ENCODE data around the gene ANGEL2. TPM values are rescaled to one million over a fixed set of nuclear protein-coding genes. Genes with fewer than 3 reads are reported as not detected.

The ANGEL2 gene
- total and polyA plus RNA-seq, 2 of the 13 experiments (the other 11 are each of a cell fraction or from before 2014, with no cell fraction given) = 12.3 to 25.4 TPM

GRCh38 chr1:212951947-212952640, 63.6 kb downstream of the ANGEL2 start:
- POLR2A ChIA-PET = no interaction called here
- DNase-seq (ENCODE audit: low spot score) (no peak), ATAC-seq (no peak), FAIRE-seq (no peak)
- Histone ChIP-seq H3K9me3 (ENCODE audit: low read length) (no peaks in the 10 kb centered on the region), H3K79me2 (ENCODE audit: insufficient read depth, low read length) (no peaks in the 10 kb centered on the region), H3K36me3 (replicated peaks in 1 of 2; ENCODE audit: control insufficient read depth in 1 of 2, insufficient read depth in 2 of 2, low read length in 2 of 2) (no peaks in the 10 kb centered on the region), H3K27me3 (ENCODE audit: control insufficient read depth in 1 of 2, insufficient read depth in 2 of 2, low read length in 2 of 2) (no peaks in the 10 kb centered on the region), H3K4me3 (replicated peaks in 1 of 3; ENCODE audit: insufficient read depth in 1 of 3, low read depth in 2 of 3, low read length in 3 of 3) (no peak overlapping the region), H3K9ac (ENCODE audit: insufficient read depth, low read depth, low read length) (no peak overlapping the region), H4K20me1 (ENCODE audit: insufficient read depth, low read length) (no peaks in the 10 kb centered on the region), H3K4me2 (ENCODE audit: low read depth, low read length) (no peak overlapping the region), H3K4me1 (ENCODE audit: insufficient read depth, low read length) (peaks cover 8% of the 10 kb centered on the region; the same call in 1 of the 2 replicates), H3K27ac (ENCODE audit: extremely low read length, insufficient read depth, low read length) (no peak overlapping the region), H2AFZ (ENCODE audit: low read length) (no peak overlapping the region)
- intact Hi-C loops (cut with micrococcal nuclease; ENCODE audit: unreplicated experiment) = no loop called here
- no peak for TF ChIP-seq PCBP2 (optimal IDR thresholded peaks at IDR 0.05; ENCODE audit: low read depth, low read length, poor library complexity, severe bottlenecking)
- no peak for TF ChIP-seq SMAD9 (CRISPR knock-in tag; IDR thresholded peaks at IDR 0.05)
- TF ChIP-seq, protein P1, sequence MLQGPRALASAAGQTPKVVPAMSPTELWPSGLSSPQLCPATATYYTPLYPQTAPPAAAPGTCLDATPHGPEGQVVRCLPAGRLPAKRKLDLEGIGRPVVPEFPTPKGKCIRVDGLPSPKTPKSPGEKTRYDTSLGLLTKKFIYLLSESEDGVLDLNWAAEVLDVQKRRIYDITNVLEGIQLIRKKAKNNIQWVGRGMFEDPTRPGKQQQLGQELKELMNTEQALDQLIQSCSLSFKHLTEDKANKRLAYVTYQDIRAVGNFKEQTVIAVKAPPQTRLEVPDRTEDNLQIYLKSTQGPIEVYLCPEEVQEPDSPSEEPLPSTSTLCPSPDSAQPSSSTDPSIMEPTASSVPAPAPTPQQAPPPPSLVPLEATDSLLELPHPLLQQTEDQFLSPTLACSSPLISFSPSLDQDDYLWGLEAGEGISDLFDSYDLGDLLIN (CRISPR knock-in tag; IDR thresholded peaks at IDR 0.05; ENCODE audit: borderline replicate concordance) = no peak
- no peak for TF ChIP-seq ZNF337 (CRISPR knock-in tag; IDR thresholded peaks at IDR 0.05; ENCODE audit: borderline replicate concordance, low read depth)
- TF ChIP-seq ZNF34 (CRISPR knock-in tag; IDR thresholded peaks at IDR 0.05; ENCODE audit: borderline replicate concordance) = no peak
- no peak for TF ChIP-seq ZNF484 (CRISPR knock-in tag; IDR thresholded peaks at IDR 0.05; ENCODE audit: borderline replicate concordance, low read depth)
- TF ChIP-seq, protein P2, sequence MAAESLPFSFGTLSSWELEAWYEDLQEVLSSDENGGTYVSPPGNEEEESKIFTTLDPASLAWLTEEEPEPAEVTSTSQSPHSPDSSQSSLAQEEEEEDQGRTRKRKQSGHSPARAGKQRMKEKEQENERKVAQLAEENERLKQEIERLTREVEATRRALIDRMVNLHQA (CRISPR knock-in tag; IDR thresholded peaks at IDR 0.05) = no peak
- no peak for TF ChIP-seq TBX3 (IDR thresholded peaks at IDR 0.05; ENCODE audit: borderline replicate concordance)
- no peak for TF ChIP-seq CAMTA2 (CRISPR knock-in tag; IDR thresholded peaks at IDR 0.05; ENCODE audit: borderline replicate concordance)
- no peak for TF ChIP-seq ZNF878 (CRISPR knock-in tag; IDR thresholded peaks at IDR 0.05)
- TF ChIP-seq SP140L (CRISPR knock-in tag; IDR thresholded peaks at IDR 0.05; ENCODE audit: borderline replicate concordance) = no peak
- TF ChIP-seq ZSCAN21 (CRISPR knock-in tag; IDR thresholded peaks at IDR 0.05; ENCODE audit: borderline replicate concordance) = no peak
- CTCF ChIA-PET (ENCODE audit: low intra/inter-chr PET ratio, low total read pairs) = no interaction called here
- WGBS (ENCODE audit: low lambda C conversion rate) = 83% methylated on average over 4 of the region's 4 CpGs
- BruUV-seq (replicated peaks) = no TSS peak
- in situ Hi-C loops (cut with HindIII; ENCODE audit: extremely low pct_ligation_motif_present, low pct_unique_long_range_greater_than_20kb) = no loop called here

Measured in HepG2 (cell line).